Body of pancreas (tissue), 4 donors: ENCODE data around the gene PARVG.

Source experiments
- POLR2A ChIP-seq, 3 donors: fragments of 450-650 bp; IDR thresholded peaks; one replicate each; pipeline ENCODE4 v1.6.1; 2016; ENCODE audit warnings: antibody characterized with exemption in 3 of 3, mild to moderate bottlenecking in 2 of 3
- TF ChIP-seq, protein P1 (sequence below), 7 experiments: fragments of 450-650 bp in 4 of 7; fragments of 200-600 bp in 3 of 7; sonication (generic) in 3 of 7; IDR thresholded peaks; one replicate each; pipeline ENCODE4 v1.5.1; 2016 to 2019; ENCODE audit warnings: antibody characterized with exemption in 7 of 7

GRCh38 chr22:44157916-44158618 lies 22.7 kb upstream of the PARVG start:
- TF ChIP-seq, protein P1, sequence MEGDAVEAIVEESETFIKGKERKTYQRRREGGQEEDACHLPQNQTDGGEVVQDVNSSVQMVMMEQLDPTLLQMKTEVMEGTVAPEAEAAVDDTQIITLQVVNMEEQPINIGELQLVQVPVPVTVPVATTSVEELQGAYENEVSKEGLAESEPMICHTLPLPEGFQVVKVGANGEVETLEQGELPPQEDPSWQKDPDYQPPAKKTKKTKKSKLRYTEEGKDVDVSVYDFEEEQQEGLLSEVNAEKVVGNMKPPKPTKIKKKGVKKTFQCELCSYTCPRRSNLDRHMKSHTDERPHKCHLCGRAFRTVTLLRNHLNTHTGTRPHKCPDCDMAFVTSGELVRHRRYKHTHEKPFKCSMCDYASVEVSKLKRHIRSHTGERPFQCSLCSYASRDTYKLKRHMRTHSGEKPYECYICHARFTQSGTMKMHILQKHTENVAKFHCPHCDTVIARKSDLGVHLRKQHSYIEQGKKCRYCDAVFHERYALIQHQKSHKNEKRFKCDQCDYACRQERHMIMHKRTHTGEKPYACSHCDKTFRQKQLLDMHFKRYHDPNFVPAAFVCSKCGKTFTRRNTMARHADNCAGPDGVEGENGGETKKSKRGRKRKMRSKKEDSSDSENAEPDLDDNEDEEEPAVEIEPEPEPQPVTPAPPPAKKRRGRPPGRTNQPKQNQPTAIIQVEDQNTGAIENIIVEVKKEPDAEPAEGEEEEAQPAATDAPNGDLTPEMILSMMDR (IDR thresholded peaks at IDR 0.05), result no peak
- TF ChIP-seq POLR2A (IDR thresholded peaks at IDR 0.05), result no peak
